ENCODE measurements around the gene TCOF1.

TCOF1 gene

DNA sequence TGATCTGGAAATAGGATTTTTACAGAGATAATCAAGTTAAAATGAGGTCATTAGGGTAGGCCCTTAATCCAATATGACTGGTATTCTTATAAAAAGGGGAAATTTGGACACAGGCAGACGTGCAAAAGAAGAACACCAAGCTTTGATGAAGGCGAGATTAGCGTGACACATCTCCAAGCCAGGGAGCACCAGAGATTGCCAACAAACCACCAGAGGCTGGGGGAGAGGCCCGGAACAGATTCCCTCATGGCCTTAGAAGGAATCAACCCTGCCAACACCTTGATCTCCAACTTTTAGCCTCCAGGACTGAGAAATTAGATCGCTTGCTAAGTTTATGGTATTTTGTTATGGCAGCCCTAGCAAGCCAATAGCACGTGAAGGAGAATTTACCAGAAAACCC, 44.0 kb upstream of the TCOF1 start:
- H3K4me1 ChIP-seq (ENCODE audit: insufficient read depth, low read length), result no peaks in the 10 kb centered on the region
- DNase-seq, result no peak

GRCh38 chr5:150313921-150314716, 43.4 kb upstream of the TCOF1 start:
- ATAC-seq (ENCODE audit: insufficient read depth, low read depth), result no peak
- Histone ChIP-seq H2AFZ (ENCODE audit: low read depth, low read length) (no peak overlapping the region), H3K27me3 (ENCODE audit: insufficient read depth, low read length, poor library complexity) (peaks cover 13% of the 10 kb centered on the region), H3K36me3 (ENCODE audit: insufficient read depth, low read length) (no peaks in the 10 kb centered on the region), H3K79me2 (ENCODE audit: insufficient read depth, low read length) (no peaks in the 10 kb centered on the region), H4K20me1 (ENCODE audit: insufficient read depth, low read length) (peaks cover 3% of the 10 kb centered on the region; the same call in 1 of the 2 replicates), H3K4me3 (ENCODE audit: low read depth in 1 of 2, low read length in 2 of 2) (no peak overlapping the region), H3K4me1 (ENCODE audit: insufficient read depth, low read length) (no peaks in the 10 kb centered on the region), H3K9ac (ENCODE audit: low read depth, low read length) (no peak overlapping the region), H3K9me3 (ENCODE audit: insufficient read depth, low read length, severe bottlenecking) (no peaks in the 10 kb centered on the region), H3K4me2 (ENCODE audit: insufficient read depth, low read length) (no peak overlapping the region), H3K27ac (ENCODE audit: low read length) (no peak overlapping the region)
- DNase-seq, result no peak
- TF ChIP-seq EZH2 (IDR thresholded peaks at IDR 0.05; ENCODE audit: borderline replicate concordance, low read depth, low read length, severe bottlenecking), result no peak
- TF ChIP-seq CTCF (IDR thresholded peaks at IDR 0.05; ENCODE audit: borderline replicate concordance, extremely low read depth, low read length, poor library complexity, severe bottlenecking), result no peak

More for the DNA sequence above, 44.0 kb upstream of the TCOF1 start:
- Histone ChIP-seq H3K79me2 (ENCODE audit: insufficient read depth, low read length) (no peaks in the 10 kb centered on the region), H2AFZ (ENCODE audit: low read depth, low read length) (no peak overlapping the region), H3K9ac (ENCODE audit: low read depth, low read length) (no peak overlapping the region), H3K36me3 (ENCODE audit: insufficient read depth, low read length) (no peaks in the 10 kb centered on the region), H3K4me3 (ENCODE audit: low read depth in 1 of 2, low read length in 2 of 2) (no peak overlapping the region), H3K4me2 (ENCODE audit: insufficient read depth, low read length) (no peak overlapping the region), H3K27me3 (ENCODE audit: insufficient read depth, low read length, poor library complexity) (peaks cover 13% of the 10 kb centered on the region), H4K20me1 (ENCODE audit: insufficient read depth, low read length) (peaks cover 3% of the 10 kb centered on the region; the same call in 1 of the 2 replicates), H3K27ac (ENCODE audit: low read length) (no peak overlapping the region), H3K9me3 (ENCODE audit: insufficient read depth, low read length, severe bottlenecking) (no peaks in the 10 kb centered on the region)
- no peak for TF ChIP-seq EZH2 (IDR thresholded peaks at IDR 0.05; ENCODE audit: borderline replicate concordance, low read depth, low read length, severe bottlenecking)
- no peak for TF ChIP-seq CTCF (IDR thresholded peaks at IDR 0.05; ENCODE audit: borderline replicate concordance, extremely low read depth, low read length, poor library complexity, severe bottlenecking)
- ATAC-seq (ENCODE audit: insufficient read depth, low read depth), result no peak

- no peaks in the 10 kb centered on the region for H4K20me1 ChIP-seq (ENCODE audit: insufficient read depth, low read length)
- H3K4me1 ChIP-seq (ENCODE audit: insufficient read depth, low read length), result no peaks in the 10 kb centered on the region
- H3K27ac ChIP-seq (ENCODE audit: low read length), result no peak overlapping the region
- no peaks in the 10 kb centered on the region for H3K79me2 ChIP-seq (ENCODE audit: insufficient read depth, low read length)
- no peak overlapping the region for H3K4me3 ChIP-seq (ENCODE audit: low read depth in 1 of 2, low read length in 2 of 2)
- no peak overlapping the region for H2AFZ ChIP-seq (ENCODE audit: low read depth, low read length)
- H3K36me3 ChIP-seq (ENCODE audit: insufficient read depth, low read length), result no peaks in the 10 kb centered on the region
- DNase-seq (no peak), ATAC-seq (ENCODE audit: insufficient read depth, low read depth) (no peak)
- H3K9ac ChIP-seq (ENCODE audit: low read depth, low read length), result no peak overlapping the region
- TF ChIP-seq CTCF (IDR thresholded peaks at IDR 0.05; ENCODE audit: borderline replicate concordance, extremely low read depth, low read length, poor library complexity, severe bottlenecking), result no peak
- H3K4me2 ChIP-seq (ENCODE audit: insufficient read depth, low read length), result no peak overlapping the region
- peaks cover 6% of the 10 kb centered on the region for H3K27me3 ChIP-seq (ENCODE audit: insufficient read depth, low read length, poor library complexity)
- H3K9me3 ChIP-seq (ENCODE audit: insufficient read depth, low read length, severe bottlenecking), result no peaks in the 10 kb centered on the region
Measured at GRCh38 chr5:150315245-150315644, 42.3 kb upstream of the TCOF1 start.

All from DND-41 (cell line).